ENCODE results near the gene EXD3.

EXD3 gene

GRCh38 chr9:137299203-137299565 is 123.8 kb downstream of the EXD3 start:
- H3K9me3 ChIP-seq: peaks cover 7% of the 10 kb centered on the region
- H3K27me3 ChIP-seq: peaks cover 6% of the 10 kb centered on the region; the same call in 1 of the 2 replicates
- H3K4me1 ChIP-seq: peaks cover 10% of the 10 kb centered on the region
- TF ChIP-seq CTCF (IDR thresholded peaks at IDR 0.05; ENCODE audit: low read depth, low read length): no peak
- H3K36me3 ChIP-seq: no peaks in the 10 kb centered on the region
- H3K4me3 ChIP-seq (ENCODE audit: low read depth, low read length): no peak overlapping the region
- peak; percentile 16 for DNase-seq

GRCh38 chr9:137298401-137299202 is 124.4 kb downstream of the EXD3 start:
- H3K27me3 ChIP-seq: peaks cover 6% of the 10 kb centered on the region; the same call in 1 of the 2 replicates
- no peaks in the 10 kb centered on the region for H3K36me3 ChIP-seq
- DNase-seq: peak; percentile 13
- TF ChIP-seq CTCF (IDR thresholded peaks at IDR 0.05; ENCODE audit: low read depth, low read length): no peak
- peaks cover 7% of the 10 kb centered on the region for H3K9me3 ChIP-seq
- peaks cover 10% of the 10 kb centered on the region for H3K4me1 ChIP-seq
- H3K4me3 ChIP-seq (ENCODE audit: low read depth, low read length): no peak overlapping the region

- no peak overlapping the region for H3K4me3 ChIP-seq (ENCODE audit: low read depth, low read length)
- H3K27me3 ChIP-seq: peaks cover 6% of the 10 kb centered on the region; the same call in 1 of the 2 replicates
- H3K36me3 ChIP-seq: no peaks in the 10 kb centered on the region
- TF ChIP-seq CTCF (IDR thresholded peaks at IDR 0.05; ENCODE audit: low read depth, low read length): no peak
- H3K4me1 ChIP-seq: peaks cover 10% of the 10 kb centered on the region
- DNase-seq: no peak
- H3K9me3 ChIP-seq: peaks cover 7% of the 10 kb centered on the region
Observed at GRCh38 chr9:137297966-137298365, 125.0 kb downstream of the EXD3 start.

DNA sequence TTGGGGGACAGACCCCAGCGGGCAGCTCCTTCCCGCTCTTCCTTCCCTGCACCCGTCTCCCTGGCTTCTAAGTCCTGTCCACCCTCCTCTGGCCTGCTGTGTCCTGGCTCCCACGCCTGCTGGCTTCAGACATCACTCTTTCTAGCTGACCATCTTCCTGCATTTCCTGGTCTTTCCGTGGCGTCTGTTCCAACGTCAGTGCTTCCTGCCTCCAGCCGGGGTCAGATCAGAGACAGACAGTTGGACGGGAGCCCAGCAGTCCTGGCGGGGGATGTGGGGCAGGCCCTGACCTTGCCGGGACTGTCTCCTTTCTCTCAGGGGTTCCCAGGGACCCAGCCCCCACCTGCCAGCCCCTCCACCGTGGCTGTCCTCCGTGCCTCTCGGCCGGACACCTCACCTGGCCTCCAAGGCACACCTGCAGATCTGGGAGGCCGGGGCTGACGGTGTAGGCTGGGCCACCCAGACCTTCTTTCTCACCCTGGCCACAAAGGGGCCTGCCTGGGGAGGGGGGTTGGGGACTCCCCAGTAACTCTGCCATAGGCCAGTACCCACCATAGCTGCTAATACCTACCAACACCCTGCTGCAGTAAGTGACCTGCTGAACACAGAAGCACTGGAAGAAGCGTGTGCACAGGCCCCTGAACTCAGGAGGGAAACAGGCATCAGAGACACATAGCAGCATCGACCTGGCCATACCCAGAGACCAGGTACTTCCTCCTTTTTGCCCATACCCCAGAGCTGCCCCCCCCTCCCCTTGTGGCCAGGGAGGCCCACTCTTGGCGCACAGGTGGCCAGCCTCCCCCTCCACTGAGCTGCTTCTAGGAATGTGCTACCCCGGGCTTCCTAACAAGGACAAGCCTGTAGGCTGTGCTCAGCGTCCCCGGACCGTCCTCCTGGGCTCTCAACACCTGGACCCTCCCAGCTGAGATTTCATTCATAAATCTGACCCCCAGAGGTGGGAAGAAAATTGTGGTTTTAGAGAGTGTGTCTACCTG is 126.0 kb downstream of the EXD3 start:
- no peak for DNase-seq
- Histone ChIP-seq H3K27me3 (peaks cover 6% of the 10 kb centered on the region; the same call in 1 of the 2 replicates), H3K4me1 (peaks cover 10% of the 10 kb centered on the region), H3K9me3 (peaks cover 7% of the 10 kb centered on the region), H3K36me3 (no peaks in the 10 kb centered on the region), H3K4me3 (ENCODE audit: low read depth, low read length) (no peak overlapping the region)
- TF ChIP-seq CTCF (IDR thresholded peaks at IDR 0.05; ENCODE audit: low read depth, low read length): no peak

- no peak for TF ChIP-seq CTCF (IDR thresholded peaks at IDR 0.05; ENCODE audit: low read depth, low read length)
- H3K4me3 ChIP-seq (ENCODE audit: low read depth, low read length): no peak overlapping the region
- no peak for DNase-seq
- peaks cover 10% of the 10 kb centered on the region for H3K4me1 ChIP-seq
- no peaks in the 10 kb centered on the region for H3K36me3 ChIP-seq
- H3K27me3 ChIP-seq: peaks cover 6% of the 10 kb centered on the region; the same call in 1 of the 2 replicates
- H3K9me3 ChIP-seq: peaks cover 7% of the 10 kb centered on the region
Observed at GRCh38 chr9:137295849-137296669, 126.9 kb downstream of the EXD3 start.
